Ishikawa (cell line): ENCODE results near the gene PDP2.

Experiments used
- CEBPB ChIP-seq: IDR thresholded peaks from 2 replicates; pipeline ENCODE4 v1.6.1; 2012
- CREB1 ChIP-seq: IDR thresholded peaks from 2 replicates; pipeline ENCODE4 v1.6.1; 2012; ENCODE audit warnings: low read depth
- EGR1 ChIP-seq: IDR thresholded peaks from 2 replicates; pipeline ENCODE4 v1.6.1; 2012
- EP300 ChIP-seq: IDR thresholded peaks from 2 replicates; pipeline ENCODE4 v1.6.1; 2012; ENCODE audit warnings: borderline replicate concordance
- FOXM1 ChIP-seq: IDR thresholded peaks from 2 replicates; pipeline ENCODE4 v1.6.1; 2012; ENCODE audit warnings: low read depth, borderline replicate concordance
- MAX ChIP-seq: IDR thresholded peaks from 2 replicates; pipeline ENCODE4 v1.6.1; 2012
- NFIC ChIP-seq: IDR thresholded peaks from 2 replicates; pipeline ENCODE4 v1.6.1; 2012
- RAD21 ChIP-seq: IDR thresholded peaks from 2 replicates; pipeline ENCODE4 v1.6.1; 2012; ENCODE audit warnings: low read depth
- REST ChIP-seq: IDR thresholded peaks from 2 replicates; pipeline ENCODE4 v1.6.1; 2012; ENCODE audit warnings: low read depth, mild to moderate bottlenecking
- TAF1 ChIP-seq: IDR thresholded peaks from 2 replicates; pipeline ENCODE4 v1.6.1; 2012; ENCODE audit warnings: low read depth, mild to moderate bottlenecking
- TCF12 ChIP-seq: IDR thresholded peaks from 2 replicates; pipeline ENCODE4 v1.6.1; 2012; ENCODE audit warnings: low read depth
- TEAD4 ChIP-seq: IDR thresholded peaks from 2 replicates; pipeline ENCODE4 v1.6.1; 2012
- USF1 ChIP-seq: IDR thresholded peaks from 2 replicates; pipeline ENCODE4 v1.6.1; 2012
- YY1 ChIP-seq: IDR thresholded peaks from 2 replicates; pipeline ENCODE4 v1.6.1; 2012; ENCODE audit warnings: low read depth
- ZBTB7A ChIP-seq: IDR thresholded peaks from 2 replicates; pipeline ENCODE4 v1.6.1; 2012; ENCODE audit warnings: low read depth

PDP2 gene

GRCh38 chr16:66857437-66857836 lies 22.9 kb upstream of the PDP2 start:
- TF ChIP-seq CEBPB (no peak), TCF12 (no peak)

- TF ChIP-seq TEAD4, result no peak
- TF ChIP-seq REST, result no peak
- no peak for TF ChIP-seq FOXM1
- no peak for TF ChIP-seq CREB1
- no peak for TF ChIP-seq TCF12
- no peak for TF ChIP-seq YY1
- TF ChIP-seq USF1, result no peak
- 0 out of 2 replicates have a peak, but pooled peaks have one; percentile 27 for TF ChIP-seq MAX
- no peak for TF ChIP-seq ZBTB7A
- TF ChIP-seq NFIC, result peak; percentile 54; the same call in 1 of the 2 replicates
Measured at GRCh38 chr16:66858740-66859396, 21.4 kb upstream of the PDP2 start.

- TF ChIP-seq NFIC (no peak), FOXM1 (no peak), YY1 (no peak), TCF12 (no peak), EP300 (no peak), RAD21 (no peak), ZBTB7A (no peak), TAF1 (no peak), MAX (no peak), CEBPB (no peak), EGR1 (no peak), CREB1 (no peak), USF1 (no peak), REST (no peak), TEAD4 (no peak)
Measured at GRCh38 chr16:66859397-66860068, 20.8 kb upstream of the PDP2 start.

GRCh38 chr16:66862023-66862520 lies 18.2 kb upstream of the PDP2 start:
- TF ChIP-seq FOXM1 (no peak), NFIC (no peak), CEBPB (no peak), EGR1 (no peak), USF1 (no peak), TAF1 (no peak), RAD21 (no peak), YY1 (no peak)

- TF ChIP-seq RAD21 (no peak), TEAD4 (no peak), FOXM1 (no peak), CREB1 (no peak), EP300 (no peak), TAF1 (no peak), EGR1 (no peak), REST (no peak)
Measured at GRCh38 chr16:66863707-66864106, 16.6 kb upstream of the PDP2 start.
